MM.1S (cell line): ENCODE data around the gene HCN4.

Experiments used
- DNase-seq: peaks from one replicate; pipeline ENCODE4 v3.0.0-alpha.2; 2015
- H2AFZ ChIP-seq: fragments of 300-600 bp; sonication (generic); 2 replicates; pipeline ENCODE4 v1.6.0; 2016; ENCODE audit warnings: antibody characterized with exemption, low read length
- H3F3A ChIP-seq: fragments of 300-600 bp; sonication (generic); 2 replicates; pipeline ENCODE4 v1.6.1; 2016; ENCODE audit warnings: mild to moderate bottlenecking, antibody characterized with exemption, low read length, moderate library complexity, mixed read lengths; ENCODE audit not compliant: insufficient read depth
- H3K27ac ChIP-seq: fragments of 300-600 bp; sonication (generic); 2 replicates; pipeline ENCODE4 v1.5.1; 2016; ENCODE audit warnings: mild to moderate bottlenecking, low read length
- H3K27me3 ChIP-seq: fragments of 300-600 bp; sonication (generic); replicated peaks from 2 replicates; pipeline ENCODE4 v1.6.0; 2016; ENCODE audit warnings: low read length; ENCODE audit not compliant: insufficient read depth
- H3K36me3 ChIP-seq: fragments of 300-600 bp; sonication (generic); replicated peaks from 2 replicates; pipeline ENCODE4 v1.6.1; 2016; ENCODE audit warnings: mild to moderate bottlenecking, low read length, mixed read lengths; ENCODE audit not compliant: insufficient read depth
- H3K4me1 ChIP-seq: fragments of 300-600 bp; sonication (generic); 2 replicates; pipeline ENCODE4 v1.6.1; 2016; ENCODE audit warnings: low read length, mixed read lengths
- H3K4me2 ChIP-seq: fragments of 300-600 bp; sonication (generic); 2 replicates; pipeline ENCODE4 v1.6.0; 2016; ENCODE audit warnings: low read depth, low read length
- H3K4me3 ChIP-seq: fragments of 300-600 bp; sonication (generic); 2 replicates; pipeline ENCODE4 v1.5.1; 2016; ENCODE audit warnings: low read length, mixed read lengths
- H3K79me2 ChIP-seq: fragments of 300-600 bp; sonication (generic); 2 replicates; pipeline ENCODE4 v1.6.1; 2016; ENCODE audit warnings: mixed run types, low read length, mixed read lengths
- H3K9ac ChIP-seq: fragments of 300-600 bp; sonication (generic); 2 replicates; pipeline ENCODE4 v1.6.1; 2016; ENCODE audit warnings: low read length, mixed read lengths
- H3K9me2 ChIP-seq: fragments of 300-600 bp; sonication (generic); replicated peaks from 2 replicates; pipeline ENCODE4 v1.6.1; 2016; ENCODE audit warnings: mild to moderate bottlenecking, low read length, mixed read lengths; ENCODE audit not compliant: insufficient read depth
- H3K9me3 ChIP-seq: fragments of 300-600 bp; sonication (generic); replicated peaks from 2 replicates; pipeline ENCODE4 v1.6.1; 2016; ENCODE audit warnings: mild to moderate bottlenecking, low read length, mixed read lengths; ENCODE audit not compliant: insufficient read depth
- H4K20me1 ChIP-seq: fragments of 300-600 bp; sonication (generic); 2 replicates; pipeline ENCODE4 v1.6.1; 2016; ENCODE audit warnings: mild to moderate bottlenecking, low read length, moderate library complexity, mixed read lengths; ENCODE audit not compliant: insufficient read depth
- EZH2 ChIP-seq: fragments of 300-600 bp; sonication (generic); optimal IDR thresholded peaks from 2 replicates; pipeline ENCODE3; 2017; ENCODE audit warnings: low read depth, mild to moderate bottlenecking, antibody characterized with exemption, low read length, mixed read lengths
- EZH2phosphoT487 ChIP-seq: fragments of 300-600 bp; sonication (generic); IDR thresholded peaks from 2 replicates; pipeline ENCODE4 v1.6.1; 2018; ENCODE audit warnings: antibody characterized with exemption, low read length
- TF ChIP-seq, protein P1 (sequence below): fragments of 300-600 bp; sonication (generic); IDR thresholded peaks from 2 replicates; pipeline ENCODE4 v1.5.1; 2016; ENCODE audit warnings: antibody characterized with exemption, low read length, mixed read lengths

HCN4 gene

DNA sequence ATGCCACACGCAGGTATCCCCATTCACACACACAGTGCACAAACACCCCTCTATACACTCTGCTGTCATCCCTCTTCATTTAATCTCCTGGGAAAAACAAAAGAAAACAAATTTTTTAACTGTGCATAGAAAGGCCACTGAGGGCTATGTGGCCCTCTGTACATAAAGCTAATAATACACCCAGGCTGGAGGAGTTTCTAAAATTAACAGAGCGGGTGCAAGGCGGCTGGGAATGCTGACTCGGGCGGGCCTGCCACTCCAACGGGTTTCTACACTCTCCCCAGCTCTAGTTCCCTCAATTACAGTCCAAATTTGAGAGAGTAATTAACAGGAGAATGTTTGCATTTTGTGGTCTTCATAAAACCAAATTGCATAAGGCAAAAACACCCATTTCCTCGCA is 23.1 kb downstream of the HCN4 start:
- TF ChIP-seq, protein P1, sequence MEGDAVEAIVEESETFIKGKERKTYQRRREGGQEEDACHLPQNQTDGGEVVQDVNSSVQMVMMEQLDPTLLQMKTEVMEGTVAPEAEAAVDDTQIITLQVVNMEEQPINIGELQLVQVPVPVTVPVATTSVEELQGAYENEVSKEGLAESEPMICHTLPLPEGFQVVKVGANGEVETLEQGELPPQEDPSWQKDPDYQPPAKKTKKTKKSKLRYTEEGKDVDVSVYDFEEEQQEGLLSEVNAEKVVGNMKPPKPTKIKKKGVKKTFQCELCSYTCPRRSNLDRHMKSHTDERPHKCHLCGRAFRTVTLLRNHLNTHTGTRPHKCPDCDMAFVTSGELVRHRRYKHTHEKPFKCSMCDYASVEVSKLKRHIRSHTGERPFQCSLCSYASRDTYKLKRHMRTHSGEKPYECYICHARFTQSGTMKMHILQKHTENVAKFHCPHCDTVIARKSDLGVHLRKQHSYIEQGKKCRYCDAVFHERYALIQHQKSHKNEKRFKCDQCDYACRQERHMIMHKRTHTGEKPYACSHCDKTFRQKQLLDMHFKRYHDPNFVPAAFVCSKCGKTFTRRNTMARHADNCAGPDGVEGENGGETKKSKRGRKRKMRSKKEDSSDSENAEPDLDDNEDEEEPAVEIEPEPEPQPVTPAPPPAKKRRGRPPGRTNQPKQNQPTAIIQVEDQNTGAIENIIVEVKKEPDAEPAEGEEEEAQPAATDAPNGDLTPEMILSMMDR = no peak
- TF ChIP-seq EZH2 = no peak
- TF ChIP-seq EZH2phosphoT487 = no peak
- DNase-seq = no peak
- peaks cover 20% of the 10 kb centered on the region for H3K27me3 ChIP-seq
- H4K20me1 ChIP-seq = no peaks in the 10 kb centered on the region
- H3K4me1 ChIP-seq = no peaks in the 10 kb centered on the region
- H3K27ac ChIP-seq = no peak overlapping the region
- H3K9me2 ChIP-seq = no peaks in the 10 kb centered on the region
- no peak overlapping the region for H3K4me3 ChIP-seq
- no peak overlapping the region for H3K9ac ChIP-seq
- no peaks in the 10 kb centered on the region for H3K9me3 ChIP-seq
- H3K4me2 ChIP-seq = no peak overlapping the region
- H3K79me2 ChIP-seq = no peaks in the 10 kb centered on the region
- no peaks in the 10 kb centered on the region for H3K36me3 ChIP-seq
- no peak overlapping the region for H2AFZ ChIP-seq
- no peaks in the 10 kb centered on the region for H3F3A ChIP-seq

DNA sequence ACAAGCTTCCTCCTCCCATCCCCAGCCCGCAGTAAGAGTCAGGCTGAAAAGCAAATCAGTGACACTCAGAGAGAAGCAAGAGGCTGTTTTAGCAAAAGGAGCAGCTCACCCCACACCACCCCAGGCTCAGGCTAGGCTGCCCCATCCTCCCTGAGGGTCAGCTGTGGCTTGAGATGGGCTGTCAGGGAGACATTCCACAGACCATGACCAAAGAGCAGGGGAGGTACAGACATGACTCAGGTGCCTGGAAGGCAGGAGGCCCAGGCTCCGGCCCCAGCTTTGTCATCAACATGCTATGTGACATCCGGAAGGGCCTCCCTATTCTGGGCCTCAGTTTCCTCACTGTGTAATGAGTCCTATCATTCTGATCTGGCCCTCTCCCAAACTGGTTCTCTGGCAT is 24.7 kb downstream of the HCN4 start:
- Histone ChIP-seq H3K36me3 (no peaks in the 10 kb centered on the region), H3K4me1 (no peaks in the 10 kb centered on the region), H4K20me1 (no peaks in the 10 kb centered on the region), H3K27ac (no peak overlapping the region), H3K79me2 (no peaks in the 10 kb centered on the region), H3K4me2 (no peak overlapping the region), H3K27me3 (peaks cover 21% of the 10 kb centered on the region), H3K9me2 (no peaks in the 10 kb centered on the region), H3K4me3 (no peak overlapping the region), H3F3A (no peaks in the 10 kb centered on the region), H3K9ac (no peak overlapping the region), H2AFZ (no peak overlapping the region), H3K9me3 (no peaks in the 10 kb centered on the region)
- TF ChIP-seq, protein P1 = no peak
- DNase-seq = no peak

DNA sequence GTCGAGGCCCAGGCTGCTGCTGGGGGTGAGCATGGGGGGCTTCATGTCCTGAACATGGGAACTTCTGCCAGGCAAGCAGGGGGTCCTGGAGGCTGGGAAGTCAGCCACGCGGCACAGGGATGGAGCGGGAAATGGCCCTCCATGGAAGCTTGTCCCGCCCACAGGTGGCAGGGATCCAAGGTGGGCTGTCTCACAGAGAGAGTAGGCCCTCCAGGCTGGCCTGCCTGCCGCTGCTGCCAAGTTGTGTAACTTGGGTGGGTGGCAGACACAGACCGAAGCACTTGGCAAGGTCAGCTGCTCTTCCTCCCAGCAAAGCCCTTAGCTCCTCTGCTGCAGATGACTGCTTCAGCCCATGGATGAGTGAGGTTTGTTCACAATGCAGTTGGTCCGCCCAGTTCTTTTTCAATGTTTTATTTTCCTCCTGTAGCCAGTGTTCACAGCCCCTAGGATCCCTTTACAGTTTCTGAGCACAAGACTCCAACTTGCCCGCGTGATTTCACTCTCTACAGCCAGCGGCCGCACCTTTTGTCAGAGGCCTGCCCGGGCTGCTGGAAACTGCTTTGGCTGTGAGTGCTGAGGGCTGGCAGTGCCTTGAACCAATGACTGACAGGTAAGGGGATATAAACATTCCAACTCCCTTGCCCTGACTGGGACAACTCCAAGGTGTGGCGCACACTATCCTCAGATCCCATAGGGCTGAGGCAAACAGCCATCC is 26.7 kb downstream of the HCN4 start:
- H3F3A ChIP-seq = no peaks in the 10 kb centered on the region
- no peak overlapping the region for H3K4me3 ChIP-seq
- no peaks in the 10 kb centered on the region for H3K9me2 ChIP-seq
- DNase-seq = no peak
- H3K27me3 ChIP-seq = peaks cover 38% of the 10 kb centered on the region
- H3K9ac ChIP-seq = no peak overlapping the region
- no peaks in the 10 kb centered on the region for H3K79me2 ChIP-seq
- H2AFZ ChIP-seq = no peak overlapping the region
- TF ChIP-seq, protein P1 = no peak
- no peaks in the 10 kb centered on the region for H3K36me3 ChIP-seq
- H3K4me1 ChIP-seq = no peaks in the 10 kb centered on the region
- H3K9me3 ChIP-seq = no peaks in the 10 kb centered on the region
- no peaks in the 10 kb centered on the region for H4K20me1 ChIP-seq
- H3K27ac ChIP-seq = no peak overlapping the region
- no peak overlapping the region for H3K4me2 ChIP-seq
